ENCODE results near the gene AFF3. TPM values are rescaled to one million over a fixed set of nuclear protein-coding genes. Genes with fewer than 3 reads are reported as not detected.

The AFF3 gene
- total and polyA plus RNA-seq, 2 of the 4 experiments (the other 2 are of a cell fraction), result 12.9 to 14.3 TPM

GRCh38 chr2:99735753-99736152 is 406.6 kb downstream of the AFF3 start:
- H3K18ac ChIP-seq (ENCODE audit: low read depth, low read length), result no peak overlapping the region
- H3K36me3 ChIP-seq (ENCODE audit: control insufficient read depth, insufficient read depth, low read length), result no peaks in the 10 kb centered on the region
- no peak overlapping the region for H2AK9ac ChIP-seq (replicated peaks; ENCODE audit: low read depth, low read length, poor library complexity)
- no peaks in the 10 kb centered on the region for H3K9me1 ChIP-seq (ENCODE audit: insufficient read depth, low read length)
- no peaks in the 10 kb centered on the region for H3K79me1 ChIP-seq (ENCODE audit: low read depth in 1 of 2, low read length in 2 of 2)
- H3K23ac ChIP-seq (ENCODE audit: low read depth, low read length), result no peak overlapping the region
- no peak overlapping the region for H2BK20ac ChIP-seq (ENCODE audit: low read depth, low read length)
- H3K9me3 ChIP-seq (ENCODE audit: control insufficient read depth, insufficient read depth, low read length), result no peaks in the 10 kb centered on the region
- H2BK5ac ChIP-seq (ENCODE audit: low read depth, low read length, poor library complexity, severe bottlenecking), result no peak overlapping the region
- no TSS peak for BruUV-seq (replicated peaks)
- H4K91ac ChIP-seq (ENCODE audit: insufficient read depth, low read depth, low read length), result no peak overlapping the region
- H4K20me1 ChIP-seq (ENCODE audit: insufficient read depth, low read length), result no peaks in the 10 kb centered on the region
- no CpG with 5 or more reads among the region's 1 CpG for WGBS, 2 experiments (ENCODE audit: extremely low coverage in 2 of 2, insufficient read length in 1 of 2)
- TF ChIP-seq CTCF (conservative IDR thresholded peaks at IDR 0.05; ENCODE audit: low read depth, low read length), result no peak
- no peak for TF ChIP-seq CEBPB (IDR thresholded peaks at IDR 0.05; ENCODE audit: low read depth, low read length)
- no peak for TF ChIP-seq MXI1 (IDR thresholded peaks at IDR 0.05; ENCODE audit: borderline replicate concordance, low read depth, low read length)
- no peak for TF ChIP-seq FOS (IDR thresholded peaks at IDR 0.05; ENCODE audit: low read depth, low read length)
- no peak for TF ChIP-seq NFE2L2 (IDR thresholded peaks at IDR 0.05; ENCODE audit: low read depth, low read length)
- TF ChIP-seq CHD1 (IDR thresholded peaks at IDR 0.05; ENCODE audit: low read depth, low read length), result no peak
- TF ChIP-seq POLR2A (IDR thresholded peaks at IDR 0.05; ENCODE audit: low read depth, low read length), result no peak
- no peak for TF ChIP-seq RAD21 (IDR thresholded peaks at IDR 0.05; ENCODE audit: low read length)
- TF ChIP-seq MAFK (IDR thresholded peaks at IDR 0.05; ENCODE audit: low read depth, low read length), result no peak
- TF ChIP-seq ELK1 (IDR thresholded peaks at IDR 0.05; ENCODE audit: borderline replicate concordance, low read depth, low read length), result no peak
- no peak for TF ChIP-seq SMC3 (IDR thresholded peaks at IDR 0.05; ENCODE audit: low read depth, low read length)
- TF ChIP-seq RCOR1 (IDR thresholded peaks at IDR 0.05; ENCODE audit: insufficient replicate concordance, low read length), result no peak
- TF ChIP-seq USF2 (IDR thresholded peaks at IDR 0.05; ENCODE audit: low read depth, low read length), result no peak
- TF ChIP-seq BHLHE40 (IDR thresholded peaks at IDR 0.05; ENCODE audit: low read depth, low read length), result no peak
- no peak for TF ChIP-seq RFX5 (IDR thresholded peaks at IDR 0.05; ENCODE audit: low read depth, low read length)
- no peak overlapping the region for H2AK5ac ChIP-seq (ENCODE audit: low read depth, low read length)
- no peak overlapping the region for H4K8ac ChIP-seq (ENCODE audit: low read depth in 2 of 2, low read length in 2 of 2)
- peak; percentile 37; the same call in 1 of the 2 replicates for ATAC-seq (ENCODE audit: low read depth)
- peak overlapping the region; percentile 10; the same call in 1 of the 2 replicates for H3K4ac ChIP-seq (ENCODE audit: low read depth, low read length)
- in situ Hi-C loops (cut with MboI; ENCODE audit: low sequenced_read_pairs) (no loop called here), intact Hi-C loops (cut with micrococcal nuclease) (no loop called here), dilution Hi-C loops (cut with HindIII; ENCODE audit: low sequenced_read_pairs, unreplicated experiment) (no loop called here)
- DNase-seq, result no peak
- no peak overlapping the region for H2AFZ ChIP-seq (replicated peaks; ENCODE audit: low read length, poor library complexity)
- no peak overlapping the region for H3K4me2 ChIP-seq (ENCODE audit: low read depth, low read length)
- H3K27me3 ChIP-seq (ENCODE audit: control insufficient read depth, insufficient read depth, low read length), result no peaks in the 10 kb centered on the region
- no peak overlapping the region for H3K27ac ChIP-seq (ENCODE audit: insufficient read depth, low read length)
- H3K9ac ChIP-seq (ENCODE audit: low read depth, low read length), result no peak overlapping the region
- no peak overlapping the region for H3K14ac ChIP-seq (replicated peaks; ENCODE audit: low read depth, low read length)
- no peak overlapping the region for H3K56ac ChIP-seq (ENCODE audit: extremely low read depth, insufficient read depth, low read length)
- CTCF ChIA-PET, result interaction anchor here (0.6 to 0.7 kb wide), 5 partner anchors 30 to 106 kb away, joined by 3 to 5 read pairs (median 3); no protein-coding TSS in a partner anchor
- no peak overlapping the region for H2BK120ac ChIP-seq (ENCODE audit: low read depth, low read length)
- H2BK15ac ChIP-seq (ENCODE audit: low read depth, low read length), result no peak overlapping the region
- no peak overlapping the region for H4K5ac ChIP-seq (ENCODE audit: low read depth, low read length)
- H3K4me3 ChIP-seq (ENCODE audit: insufficient read depth, low read depth, low read length), result no peak overlapping the region
- peaks cover 4% of the 10 kb centered on the region; the same call in 1 of the 2 replicates for H3K4me1 ChIP-seq (ENCODE audit: control insufficient read depth, insufficient read depth, low read length)
- POLR2A ChIA-PET (ENCODE audit: unreplicated experiment), result no interaction called here

Measured in IMR-90 (cell line).